Stomach (tissue), 4 donors: ENCODE measurements around the gene BRSK2.

ENCODE experiments used
- CTCF ChIP-seq, 7 experiments: fragments of 450-650 bp in 4 of 7; fragments of 200-600 bp in 3 of 7; sonication (generic) in 3 of 7; IDR thresholded peaks; one replicate each; pipeline ENCODE4 v1.5.1; 2016 to 2019; ENCODE audit warnings: antibody characterized with exemption in 7 of 7, control low read depth in 2 of 7, mild to moderate bottlenecking in 1 of 7
- EP300 ChIP-seq: sonication (generic); formaldehyde crosslinking; IDR thresholded peaks from one replicate; pipeline ENCODE4 v1.6.1; 2017; ENCODE audit warnings: antibody characterized with exemption
- POLR2A ChIP-seq, 4 donors: fragments of 450-650 bp; IDR thresholded peaks; one replicate each; pipeline ENCODE4 v1.6.1; 2016; ENCODE audit warnings: antibody characterized with exemption in 4 of 4, control low read depth in 2 of 4, mild to moderate bottlenecking in 1 of 4, moderate library complexity in 1 of 4
- POLR2AphosphoS5 ChIP-seq, 3 donors: sonication (generic); formaldehyde crosslinking; IDR thresholded peaks; one replicate each; pipeline ENCODE4 v1.6.1; 2016; ENCODE audit warnings: antibody characterized with exemption in 3 of 3

- TF ChIP-seq POLR2A (IDR thresholded peaks at IDR 0.05) (no peak), POLR2AphosphoS5 (IDR thresholded peaks at IDR 0.05) (no peak), CTCF (IDR thresholded peaks at IDR 0.05) (peak in 1 of 7 experiments; percentile 9), EP300 (no peak)
Measured at GRCh38 chr11:1487851-1488574, 98.3 kb downstream of the BRSK2 start.
